GM19397 (cell line): ENCODE data around the gene FAM107A.

Experiments used
- ATAC-seq: cut with Tn5 transposase; IDR thresholded peaks from one replicate; pipeline ENCODE4 v1.9.1; 2021; ENCODE audit warnings: mild to moderate bottlenecking, moderate library complexity; ENCODE audit not compliant: unreplicated experiment

FAM107A gene

DNA sequence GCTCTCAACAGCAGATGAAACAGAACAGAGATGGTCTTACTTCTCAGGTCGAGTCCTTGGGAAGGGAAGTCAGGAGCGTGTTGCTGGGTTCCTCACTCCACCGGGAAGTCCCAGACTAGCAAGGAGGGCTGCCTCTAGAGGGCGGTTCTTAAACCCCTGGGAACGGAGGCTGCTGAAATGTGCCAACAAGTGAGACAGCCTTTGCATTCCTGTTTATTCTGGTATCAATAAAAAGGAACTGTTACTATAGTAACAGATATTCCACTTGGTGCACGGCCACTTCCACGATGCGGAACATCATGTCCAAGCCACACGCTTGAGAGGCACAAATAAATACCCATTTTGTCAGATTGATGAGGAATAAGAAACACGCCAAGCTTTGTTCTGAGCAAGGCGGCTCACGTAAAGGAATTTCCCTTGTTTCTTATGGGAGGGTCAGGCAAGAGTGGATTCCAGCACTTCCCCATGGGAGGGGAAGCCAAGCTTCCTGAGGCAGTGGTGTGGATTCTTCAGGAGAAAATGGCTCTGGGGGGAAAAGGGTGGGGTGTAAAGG is at the start of gene FAM107A:
Gene FAM107A (minus strand): TSS at position 123 of the 553 bp plus-strand sequence. CDS start 7,531 bp downstream, outside the sequence.
- no peak for ATAC-seq

DNA sequence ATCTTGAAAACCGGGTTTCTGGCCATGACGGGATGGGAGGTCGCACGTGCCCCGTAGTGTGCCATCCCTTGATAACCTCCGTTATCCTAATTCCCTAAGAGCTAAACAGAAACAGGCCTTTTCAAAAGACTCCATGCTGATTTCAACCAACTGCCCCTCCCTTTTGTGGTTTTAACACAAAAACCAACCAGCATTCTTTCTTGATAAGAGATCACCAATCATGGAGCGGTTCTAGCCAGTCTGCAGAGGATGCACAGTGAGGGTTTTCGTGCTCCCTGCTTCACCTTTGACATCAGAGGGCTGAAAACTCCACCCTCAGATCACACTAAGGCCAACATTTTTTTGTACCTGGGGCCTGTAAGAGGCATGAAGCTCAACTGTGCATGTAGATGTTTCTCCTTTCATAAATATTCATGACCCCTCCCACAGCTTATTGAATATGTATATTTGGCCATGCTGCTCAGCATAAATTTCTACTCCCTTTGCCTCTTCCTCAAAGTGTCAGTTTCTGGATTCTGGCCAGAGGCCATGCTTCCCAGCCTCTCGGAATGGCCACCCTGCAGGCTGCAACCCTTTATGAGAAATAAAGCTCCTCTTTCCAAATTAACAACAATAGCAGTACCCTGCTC is 48.1 kb upstream of the FAM107A start:
- no peak for ATAC-seq

DNA sequence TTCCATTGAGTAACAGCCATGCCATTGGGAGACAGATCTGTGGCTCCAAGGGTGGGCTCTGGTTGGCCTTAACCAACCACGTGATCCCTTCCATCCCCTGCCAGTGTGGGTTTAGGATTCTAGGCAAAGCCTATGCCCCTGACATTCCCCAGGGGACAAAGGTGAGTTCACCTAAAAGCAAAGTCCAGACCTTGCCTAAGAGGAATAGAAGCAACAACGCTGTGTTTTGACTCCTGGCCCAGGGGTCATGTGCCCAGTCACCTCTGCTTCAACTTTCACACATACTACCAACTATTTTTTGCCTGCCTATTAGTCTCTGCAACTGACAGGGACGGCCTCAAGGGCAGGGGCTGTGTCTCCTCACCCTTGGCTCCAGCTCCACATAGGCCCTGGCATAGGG is 47.4 kb upstream of the FAM107A start:
- no peak for ATAC-seq

DNA sequence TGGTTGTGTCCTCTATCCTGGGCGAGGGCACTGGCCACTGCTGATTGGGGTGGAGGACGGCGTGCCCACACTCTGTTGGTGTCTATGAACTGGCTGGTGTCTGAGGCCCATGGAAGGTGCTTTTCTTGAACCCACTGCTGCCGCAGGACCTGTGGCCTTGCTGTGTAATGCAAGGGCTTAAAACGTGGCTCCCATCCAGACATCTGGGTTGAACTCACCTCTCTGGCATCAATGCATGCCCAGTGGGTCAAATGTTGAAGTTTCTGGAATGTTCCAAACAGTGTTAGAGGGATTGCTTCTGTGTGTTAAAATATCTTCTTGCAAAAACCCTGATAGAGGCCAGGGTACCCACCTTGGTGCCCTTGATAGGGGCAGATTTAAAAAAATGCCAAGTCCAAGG is 46.8 kb upstream of the FAM107A start:
- ATAC-seq, result no peak

- ATAC-seq, result no peak
Observed at GRCh38 chr3:58623478-58623877, 46.3 kb upstream of the FAM107A start.

DNA sequence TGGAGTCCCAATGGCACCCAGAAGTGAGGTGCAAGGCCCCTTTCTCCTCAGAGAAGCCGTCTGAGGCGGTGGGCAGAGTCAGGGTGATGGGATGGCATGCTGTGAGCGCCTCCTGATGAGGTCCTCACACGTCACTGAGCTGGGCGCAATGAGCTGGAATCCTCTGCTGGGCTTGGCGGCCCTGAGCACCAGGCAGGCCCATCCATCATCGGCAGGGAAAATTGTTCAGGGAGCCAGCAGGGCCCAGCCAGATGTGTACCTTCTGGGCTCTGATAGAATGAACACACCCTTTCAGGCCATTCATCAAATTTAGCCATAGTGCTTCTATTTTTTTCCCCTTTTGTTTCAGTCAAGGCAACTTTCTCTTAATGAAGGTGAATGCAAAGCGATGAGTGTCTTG is 45.7 kb upstream of the FAM107A start:
- ATAC-seq, result no peak

GRCh38 chr3:58622436-58622835 is 45.2 kb upstream of the FAM107A start:
- no peak for ATAC-seq

- no peak for ATAC-seq
Observed at GRCh38 chr3:58621086-58621830, 44.1 kb upstream of the FAM107A start.

GRCh38 chr3:58620421-58620820 is 43.2 kb upstream of the FAM107A start:
- no peak for ATAC-seq

GRCh38 chr3:58617338-58617761 is 40.2 kb upstream of the FAM107A start:
- ATAC-seq, result no peak

DNA sequence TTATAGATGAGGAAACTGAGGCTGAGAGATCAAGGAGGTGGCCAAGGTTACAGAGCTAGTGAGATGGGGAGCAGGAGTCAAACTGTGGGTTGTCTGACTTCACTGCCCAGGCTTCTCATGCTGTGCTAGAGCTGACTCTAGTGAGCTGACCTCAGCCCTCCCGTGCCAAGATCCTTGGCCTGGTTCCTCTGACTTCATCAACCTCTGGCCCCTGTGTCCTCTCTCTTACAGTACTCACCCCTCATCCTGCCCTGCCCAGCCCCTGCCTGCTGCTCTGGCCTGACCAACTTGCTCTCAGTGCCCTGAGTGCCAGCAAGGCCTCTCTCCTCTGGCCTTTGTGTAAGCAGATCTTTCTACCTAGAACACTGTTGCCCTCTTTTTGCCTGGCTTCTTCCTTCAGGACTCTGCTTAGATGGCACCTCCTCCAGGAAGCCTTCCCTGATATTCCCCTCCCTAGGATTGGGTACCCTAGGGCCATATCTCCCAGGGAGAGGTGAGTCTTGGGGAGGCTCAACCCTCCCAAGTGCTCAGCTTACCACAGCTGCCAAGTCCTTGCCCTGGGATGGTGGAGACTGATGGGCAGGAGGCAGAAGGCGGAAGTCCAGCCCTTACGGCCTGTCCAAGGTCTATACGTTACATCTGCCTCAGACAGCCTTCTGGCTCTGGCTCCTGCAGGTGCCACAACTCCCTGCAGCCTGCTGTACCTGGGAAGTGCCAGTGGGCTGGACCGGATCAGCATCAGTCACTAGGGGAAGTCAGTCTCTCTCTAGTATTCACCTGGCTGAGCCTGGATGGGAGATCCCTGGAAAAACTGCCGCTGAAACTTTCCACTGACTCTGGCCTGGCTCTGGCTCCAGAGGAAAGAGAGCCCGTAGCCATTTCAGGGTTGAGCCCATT is 36.3 kb upstream of the FAM107A start:
- ATAC-seq, result no peak

DNA sequence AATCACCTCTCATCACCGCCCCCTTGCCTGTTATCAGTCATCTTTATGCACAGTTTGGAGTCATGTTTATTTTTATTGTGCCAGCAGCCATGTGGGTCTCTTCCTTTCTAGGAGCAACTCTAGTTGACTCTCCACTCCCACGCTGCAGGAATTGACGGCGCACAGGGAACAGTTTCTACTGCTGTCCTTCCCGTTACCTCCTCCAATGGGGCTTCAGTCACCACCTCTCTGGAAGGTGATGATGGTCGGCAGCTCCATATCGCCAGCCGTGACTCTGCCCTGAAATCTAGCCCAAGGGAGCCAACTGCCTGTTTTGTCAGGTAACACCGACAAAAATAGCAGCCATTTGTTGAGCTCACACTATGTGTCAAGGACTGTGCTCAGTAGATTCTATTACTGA is 35.6 kb upstream of the FAM107A start:
- ATAC-seq, result no peak

DNA sequence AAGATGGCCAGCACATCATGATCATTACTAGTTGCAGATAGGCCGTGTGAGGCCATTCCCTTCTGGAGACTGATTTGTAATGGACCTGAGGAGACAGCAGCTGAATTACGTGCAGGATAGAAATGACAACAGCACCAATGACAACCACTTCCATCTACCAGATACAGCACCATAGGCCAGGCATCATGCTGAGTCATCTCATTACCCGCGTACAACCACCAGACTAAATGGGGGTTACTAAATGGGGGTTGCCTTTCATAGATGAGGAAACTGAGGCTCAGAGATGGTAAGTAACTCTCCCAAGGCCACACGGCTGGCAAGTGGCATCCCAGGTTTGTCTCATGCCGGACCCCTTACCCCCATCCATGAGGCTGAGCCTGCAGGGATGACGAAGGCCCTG is 32.8 kb upstream of the FAM107A start:
- ATAC-seq, result no peak

DNA sequence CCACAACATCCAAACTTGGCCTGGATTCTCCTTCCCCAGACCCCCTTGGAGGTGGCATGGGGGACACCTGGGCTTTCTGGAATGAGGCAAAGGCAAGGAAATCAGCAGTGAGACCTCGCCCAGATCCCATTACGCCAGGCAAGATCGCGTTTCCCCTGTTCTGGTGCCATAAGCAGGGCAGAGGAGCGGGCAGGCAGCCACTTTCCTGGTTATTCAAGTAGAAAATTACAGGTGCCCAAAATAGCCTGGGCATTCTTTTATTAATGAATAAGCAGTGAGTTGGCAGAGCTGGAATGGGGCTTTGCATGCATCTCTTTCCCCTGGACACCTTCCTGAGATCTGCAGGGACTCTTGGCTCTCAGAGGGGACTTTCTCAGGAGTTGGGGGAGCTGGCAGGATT is 31.5 kb upstream of the FAM107A start:
- ATAC-seq, result no peak

DNA sequence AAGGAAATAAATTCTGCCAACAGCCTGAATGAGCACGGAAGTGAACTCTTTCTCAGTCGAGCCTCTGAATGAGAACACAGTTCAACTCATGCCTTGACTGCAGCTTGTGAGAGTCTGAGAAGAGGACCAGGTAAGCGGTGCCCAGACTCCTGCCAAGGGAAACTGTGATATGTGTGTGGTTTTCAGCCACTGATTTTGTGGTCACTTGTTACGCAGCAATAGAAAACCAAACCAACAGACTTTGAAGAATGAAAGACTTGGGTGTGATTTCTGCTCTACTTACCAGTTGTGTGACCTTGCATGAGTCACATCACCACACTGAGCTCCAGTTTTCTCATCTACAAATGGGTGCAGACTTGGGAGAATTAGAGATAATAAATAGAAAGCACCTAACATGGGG is 30.6 kb upstream of the FAM107A start:
- no peak for ATAC-seq

DNA sequence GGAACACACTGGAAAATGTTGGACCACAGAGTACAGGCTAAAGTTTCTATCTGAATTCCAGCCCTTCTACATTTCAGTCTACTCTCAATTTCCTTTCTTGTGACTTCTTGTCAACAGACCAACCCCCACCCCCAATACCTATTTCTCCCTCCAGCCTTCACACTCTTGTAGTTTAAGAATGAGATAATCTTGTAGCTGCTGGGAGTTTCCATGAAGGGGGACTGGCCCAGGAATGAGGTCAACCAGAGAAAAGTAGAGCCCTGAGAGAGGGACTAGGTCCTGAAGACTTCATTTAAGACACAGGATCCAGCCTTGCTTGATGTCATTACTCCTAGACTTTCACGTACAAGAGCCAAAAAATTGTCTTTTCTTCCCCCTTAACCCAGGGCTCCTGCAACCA is 29.5 kb upstream of the FAM107A start:
- ATAC-seq, result no peak

DNA sequence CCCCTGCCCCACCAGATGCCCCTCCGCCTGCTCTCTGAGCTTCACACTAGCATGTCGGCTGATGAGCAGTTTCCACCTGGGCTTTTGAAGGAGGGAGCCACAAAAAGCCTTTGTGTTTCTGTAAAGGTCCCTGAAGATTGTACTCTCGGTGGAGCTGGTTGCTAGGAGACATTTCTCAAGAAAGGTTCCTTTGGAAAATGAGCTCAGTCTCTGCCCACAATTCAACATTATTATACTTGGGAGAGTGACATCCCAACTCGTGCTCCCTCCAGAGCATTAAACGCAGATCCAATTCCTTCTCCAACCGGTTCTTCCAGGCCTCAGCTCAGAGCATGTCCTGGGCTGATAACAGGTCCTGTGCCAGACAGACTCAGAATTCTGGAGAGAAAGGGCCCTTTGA is 26.8 kb upstream of the FAM107A start:
- ATAC-seq, result no peak

DNA sequence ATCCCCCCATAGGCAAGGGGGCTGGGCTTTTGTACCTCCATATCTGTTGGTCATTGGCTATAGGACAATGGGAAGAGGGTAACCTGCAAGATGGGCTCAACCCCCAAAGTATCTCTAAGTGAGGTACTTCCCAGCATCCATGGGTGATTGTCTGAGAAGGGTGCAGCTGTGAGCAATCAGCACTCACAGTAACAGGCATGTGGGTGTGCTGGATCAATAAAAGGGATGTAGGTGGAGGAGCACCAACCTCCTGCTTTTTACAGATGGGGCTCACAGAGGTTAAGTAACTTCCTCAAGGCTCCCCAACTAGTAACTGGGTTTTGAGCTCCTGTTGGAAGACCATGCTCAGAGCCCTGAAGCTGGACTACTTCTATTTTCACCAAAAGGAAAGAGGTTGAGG is 26.4 kb upstream of the FAM107A start:
- ATAC-seq, result no peak

DNA sequence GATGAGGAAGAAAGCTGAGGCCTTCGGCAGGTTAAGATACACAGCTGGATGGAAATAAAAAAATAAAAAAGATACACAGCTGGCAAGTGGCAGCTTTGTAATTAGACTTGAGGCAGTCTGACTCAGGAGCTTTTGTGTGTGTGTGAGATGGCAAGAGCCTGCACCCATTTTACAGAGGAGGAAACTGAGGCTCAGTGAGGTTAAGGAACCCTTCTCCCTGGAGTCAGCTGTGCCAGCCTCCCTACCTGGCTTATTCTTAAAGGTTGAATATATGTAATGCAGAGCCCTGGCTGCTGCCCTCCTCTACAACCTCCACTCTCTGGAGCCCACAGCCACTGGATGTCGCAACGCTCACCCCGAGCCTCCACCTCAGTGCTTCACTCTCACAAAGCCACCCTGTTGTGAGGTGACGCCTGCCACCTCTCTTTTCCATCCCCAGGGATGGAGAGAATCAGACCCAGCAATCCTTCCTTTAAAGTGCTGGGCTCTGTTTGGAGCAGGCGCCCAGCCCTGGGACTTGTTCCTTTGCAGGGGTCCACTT is 20.6 kb upstream of the FAM107A start:
- no peak for ATAC-seq

DNA sequence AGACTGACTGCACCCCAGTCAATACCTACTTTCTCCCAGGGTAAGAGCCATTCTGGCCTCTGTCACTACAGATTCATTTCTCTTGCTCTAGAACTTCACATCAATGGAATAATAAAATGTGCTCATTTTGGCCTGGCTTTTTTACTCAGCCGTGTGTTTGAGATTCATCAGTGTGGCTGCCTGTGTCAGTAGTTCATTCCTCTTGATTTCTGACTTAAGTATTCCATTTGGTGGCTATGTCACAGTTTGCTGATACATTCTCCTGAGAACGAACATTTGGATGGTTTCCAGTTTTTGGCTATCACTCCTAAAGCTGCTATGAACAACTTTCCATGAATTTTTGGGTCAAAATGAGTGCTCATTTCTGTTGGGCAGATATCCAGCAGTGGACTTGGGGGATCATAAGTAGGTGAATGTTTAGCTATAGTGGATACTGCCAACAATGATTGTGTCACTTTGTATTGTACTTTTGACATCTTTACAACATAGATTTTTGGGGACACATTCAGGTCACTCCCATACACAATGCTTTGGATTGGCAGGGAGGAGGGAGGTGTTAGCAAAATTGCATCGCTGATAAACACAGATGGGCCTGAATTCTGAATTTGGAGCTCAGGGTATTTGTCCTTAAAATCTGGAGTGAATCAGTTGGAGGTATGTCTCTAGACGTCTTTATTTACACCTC is 19.8 kb upstream of the FAM107A start:
- no peak for ATAC-seq

GRCh38 chr3:58594117-58594516 is 16.9 kb upstream of the FAM107A start:
- no peak for ATAC-seq
